MV-4-11 (cell line): ENCODE results near the gene SOX21.

ENCODE experiments used
- DNase-seq: peaks from one replicate; lab custom pipeline; 2025; lab: John Stamatoyannopoulos, UW

SOX21 gene

GRCh38 chr13:94679614-94680013 is 32.7 kb downstream of the SOX21 start:
- DNase-seq: no peak

- DNase-seq: no peak
Observed at GRCh38 chr13:94678845-94679244, 33.5 kb downstream of the SOX21 start.

GRCh38 chr13:94677799-94678198 is 34.5 kb downstream of the SOX21 start:
- DNase-seq: no peak

- DNase-seq: peak; percentile 12
Observed at GRCh38 chr13:94674609-94675348, 37.6 kb downstream of the SOX21 start.

GRCh38 chr13:94673851-94674250 is 38.5 kb downstream of the SOX21 start:
- no peak for DNase-seq

- no peak for DNase-seq
Observed at GRCh38 chr13:94672400-94672799, 39.9 kb downstream of the SOX21 start.

- no peak for DNase-seq
Observed at GRCh38 chr13:94667190-94667589, 45.2 kb downstream of the SOX21 start.

GRCh38 chr13:94666065-94666464 is 46.3 kb downstream of the SOX21 start:
- no peak for DNase-seq

GRCh38 chr13:94664889-94665288 is 47.5 kb downstream of the SOX21 start:
- no peak for DNase-seq

GRCh38 chr13:94662274-94662945 is 49.9 kb downstream of the SOX21 start:
- DNase-seq: no peak

GRCh38 chr13:94661406-94661805 is 50.9 kb downstream of the SOX21 start:
- no peak for DNase-seq

- no peak for DNase-seq
Observed at GRCh38 chr13:94660695-94661326, 51.5 kb downstream of the SOX21 start.
